ENCODE results near the gene SLIT1.

DNA sequence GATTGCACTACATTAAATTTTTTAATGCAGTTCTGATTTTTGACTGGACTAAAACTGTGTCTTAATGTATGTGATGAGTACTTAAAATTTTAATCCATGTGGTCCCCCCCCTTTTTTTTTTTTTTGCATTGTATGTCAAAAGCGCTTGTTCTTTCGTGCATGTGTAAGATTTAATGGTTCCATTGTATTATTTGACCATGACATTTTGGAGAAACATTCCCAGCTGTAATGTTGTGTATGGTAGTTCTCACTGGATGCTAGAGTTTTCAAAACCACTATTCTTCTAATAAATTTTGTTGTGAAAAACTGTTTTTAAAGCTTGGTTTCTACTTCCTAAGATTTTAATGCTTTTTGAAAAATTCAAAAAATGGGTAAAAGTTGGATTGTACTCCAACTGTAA lies 221.6 kb downstream of the SLIT1 start:
- TF ChIP-seq, protein P1, sequence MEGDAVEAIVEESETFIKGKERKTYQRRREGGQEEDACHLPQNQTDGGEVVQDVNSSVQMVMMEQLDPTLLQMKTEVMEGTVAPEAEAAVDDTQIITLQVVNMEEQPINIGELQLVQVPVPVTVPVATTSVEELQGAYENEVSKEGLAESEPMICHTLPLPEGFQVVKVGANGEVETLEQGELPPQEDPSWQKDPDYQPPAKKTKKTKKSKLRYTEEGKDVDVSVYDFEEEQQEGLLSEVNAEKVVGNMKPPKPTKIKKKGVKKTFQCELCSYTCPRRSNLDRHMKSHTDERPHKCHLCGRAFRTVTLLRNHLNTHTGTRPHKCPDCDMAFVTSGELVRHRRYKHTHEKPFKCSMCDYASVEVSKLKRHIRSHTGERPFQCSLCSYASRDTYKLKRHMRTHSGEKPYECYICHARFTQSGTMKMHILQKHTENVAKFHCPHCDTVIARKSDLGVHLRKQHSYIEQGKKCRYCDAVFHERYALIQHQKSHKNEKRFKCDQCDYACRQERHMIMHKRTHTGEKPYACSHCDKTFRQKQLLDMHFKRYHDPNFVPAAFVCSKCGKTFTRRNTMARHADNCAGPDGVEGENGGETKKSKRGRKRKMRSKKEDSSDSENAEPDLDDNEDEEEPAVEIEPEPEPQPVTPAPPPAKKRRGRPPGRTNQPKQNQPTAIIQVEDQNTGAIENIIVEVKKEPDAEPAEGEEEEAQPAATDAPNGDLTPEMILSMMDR (IDR thresholded peaks at IDR 0.05; ENCODE audit: insufficient read depth, low read depth, low read length) = no peak
- no peak for TF ChIP-seq EZH2 (IDR thresholded peaks at IDR 0.05; ENCODE audit: insufficient read depth, low read length)
